HG02798 (cell line): ENCODE measurements around the gene LPP.

Experiments
- ATAC-seq: cut with Tn5 transposase; IDR thresholded peaks from one replicate; pipeline ENCODE4 v1.9.1; 2021; ENCODE audit warnings: mild to moderate bottlenecking; ENCODE audit not compliant: unreplicated experiment, poor library complexity

The LPP gene

GRCh38 chr3:188931531-188931930 lies 777.6 kb downstream of the LPP start:
- no peak for ATAC-seq

- no peak for ATAC-seq
These were observed 781.0 kb downstream of the LPP start for GRCh38 chr3:188934989-188935388.

DNA sequence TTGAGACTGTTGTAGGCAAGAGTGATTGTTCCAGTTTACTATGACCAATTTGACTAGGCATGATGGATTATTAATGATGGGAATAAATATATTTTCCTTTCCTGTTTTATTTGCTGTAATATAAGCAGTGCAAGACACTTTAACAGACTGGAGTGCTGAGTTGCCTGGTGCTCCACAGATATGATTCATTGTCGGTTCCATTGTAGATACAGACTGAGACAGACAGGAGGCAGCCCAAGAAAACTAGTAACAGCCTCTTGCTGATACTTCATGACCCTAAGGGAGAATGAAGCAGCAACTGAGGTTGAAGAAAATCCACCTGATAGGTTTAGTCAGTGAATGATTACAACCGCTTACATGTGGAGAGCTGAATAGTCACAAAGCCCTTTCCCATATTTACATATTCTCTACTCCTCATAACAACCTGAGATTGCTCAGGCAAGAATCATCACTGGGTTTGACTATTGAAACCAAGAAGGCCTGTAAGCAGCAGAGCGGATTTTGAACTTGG lies 782.7 kb downstream of the LPP start:
- no peak for ATAC-seq

DNA sequence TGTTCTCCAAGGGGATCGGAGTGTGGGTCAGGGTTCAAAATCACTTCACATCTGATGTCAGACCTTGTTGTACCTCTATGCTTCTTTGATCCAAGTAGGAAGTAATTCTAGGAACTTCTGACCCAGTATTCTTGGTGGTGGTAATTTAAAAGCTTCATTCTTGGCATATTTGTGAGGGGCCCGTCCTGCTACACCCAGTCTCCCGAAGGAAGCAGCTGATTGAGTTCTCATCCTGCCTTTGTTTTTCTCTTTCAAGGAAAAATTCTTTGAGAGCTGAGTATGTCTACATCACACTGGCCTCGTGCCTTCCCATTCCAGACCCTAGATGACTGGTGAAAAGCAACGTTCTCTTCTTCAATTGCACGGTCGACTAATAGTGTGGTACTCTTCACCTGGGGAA lies 783.4 kb downstream of the LPP start:
- no peak for ATAC-seq

DNA sequence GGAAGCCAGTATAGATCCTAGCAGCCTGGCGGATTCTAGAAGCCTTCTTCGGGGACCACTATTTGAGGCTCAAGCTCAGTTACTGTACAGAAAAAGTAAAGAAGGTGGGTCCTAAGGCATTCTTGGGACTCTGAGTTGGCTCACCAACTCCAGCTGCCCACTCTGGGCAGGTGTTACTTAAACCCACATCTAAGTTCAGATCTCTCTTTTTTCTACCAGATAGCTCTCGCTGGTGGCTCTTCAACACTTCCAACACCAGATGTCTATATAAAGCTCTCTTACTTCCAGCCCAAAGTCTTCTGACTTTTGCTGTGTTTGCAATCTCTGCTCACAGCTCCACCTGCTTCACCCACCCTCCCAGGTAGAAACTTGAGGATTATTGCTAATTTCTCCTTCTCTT lies 785.0 kb downstream of the LPP start:
- no peak for ATAC-seq

DNA sequence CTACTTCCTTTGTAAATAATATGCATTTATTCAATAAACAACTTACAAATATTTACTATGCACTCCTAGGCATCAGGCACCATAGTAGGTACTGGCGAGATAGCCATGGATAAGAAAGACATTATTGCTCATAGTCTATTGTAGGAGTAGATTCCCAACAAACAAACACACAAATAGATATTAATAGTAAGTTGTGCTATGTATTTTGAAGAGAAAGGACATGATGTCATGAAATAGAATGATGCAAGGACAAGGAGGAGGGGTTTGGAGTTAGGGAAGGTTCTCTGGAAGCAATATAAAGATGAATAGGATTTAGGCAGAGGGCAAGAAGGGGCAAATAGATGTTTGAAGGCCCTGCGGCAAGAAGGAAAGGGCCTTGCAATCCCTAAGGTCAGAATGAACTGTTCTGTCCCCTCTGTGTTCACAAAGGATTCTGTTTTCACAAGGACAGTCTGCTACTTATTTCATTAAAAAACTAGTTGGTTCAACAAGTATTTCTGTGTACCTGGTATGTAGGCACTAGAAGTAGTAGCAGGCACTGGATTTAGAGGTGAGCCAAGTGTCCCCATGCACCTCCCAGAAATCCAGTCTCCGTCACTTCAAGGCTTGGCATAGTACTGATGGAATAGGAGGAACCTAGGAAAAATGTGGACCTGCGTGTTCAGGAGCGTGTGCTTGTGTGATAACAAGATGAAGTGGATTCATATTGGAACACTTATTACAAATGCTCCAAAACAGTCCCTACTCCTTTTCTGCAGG lies 786.0 kb downstream of the LPP start:
- ATAC-seq, result no peak
